Thoracic aorta (tissue), 2 donors: ENCODE measurements around the gene DSCAM. TPM values are rescaled to one million over a fixed set of nuclear protein-coding genes. Genes with fewer than 3 reads are reported as not detected.

Experiments
- ATAC-seq: fragments of 150-250 bp; one replicate; pipeline ENCODE4 v1.8.0; 2017; ENCODE audit warnings: low read depth; ENCODE audit not compliant: insufficient number of reproducible peaks, low FRiP score
- DNase-seq: peaks from one replicate; pipeline ENCODE4 v3.0.0-alpha.2; 2020; ENCODE audit warnings: low spot score
- H3K27ac ChIP-seq, 2 donors: fragments of 200-600 bp; sonication (generic); 1 replicate in 1 of 2; 2 replicates in 1 of 2; pipeline ENCODE4 v1.5.1; 2016; ENCODE audit warnings: mild to moderate bottlenecking in 2 of 2, moderate library complexity in 2 of 2
- H3K27me3 ChIP-seq: fragments of 200-600 bp; sonication (generic); replicated peaks from 2 replicates; pipeline ENCODE4 v1.6.0; 2016; ENCODE audit warnings: mild to moderate bottlenecking; ENCODE audit not compliant: insufficient read depth
- H3K36me3 ChIP-seq: fragments of 200-600 bp; sonication (generic); one replicate; pipeline ENCODE4 v1.5.1; 2016
- H3K4me1 ChIP-seq, 2 donors: fragments of 200-600 bp; sonication (generic); 1 replicate in 1 of 2; 2 replicates in 1 of 2; pipeline versions ENCODE4 v1.5.1 to v1.6.0; 2016; ENCODE audit warnings: low read depth in 2 of 2, mild to moderate bottlenecking in 1 of 2; ENCODE audit not compliant: control insufficient read depth in 1 of 2
- H3K4me3 ChIP-seq: fragments of 200-600 bp; sonication (generic); 2 replicates; pipeline ENCODE4 v1.5.1; 2016; ENCODE audit warnings: mild to moderate bottlenecking
- H3K9me3 ChIP-seq: fragments of 200-600 bp; sonication (generic); 2 replicates; pipeline ENCODE4 v1.5.1; 2016
- total RNA-seq, 2 donors: library from RNA; depleted of rRNA; stranded (reverse); fragments of >200 nt; gene quantifications; one replicate each; pipeline versions ENCODE4 v1.1.0 to v1.2.3, GENCODE V29; 2016
- TF ChIP-seq, protein P1 (sequence below): fragments of 200-600 bp; sonication (generic); IDR thresholded peaks from one replicate; pipeline ENCODE4 v1.5.1; 2019; ENCODE audit warnings: antibody characterized with exemption

DSCAM gene
- total RNA-seq, 2 donors from 2014 or later, result not detected

DNA sequence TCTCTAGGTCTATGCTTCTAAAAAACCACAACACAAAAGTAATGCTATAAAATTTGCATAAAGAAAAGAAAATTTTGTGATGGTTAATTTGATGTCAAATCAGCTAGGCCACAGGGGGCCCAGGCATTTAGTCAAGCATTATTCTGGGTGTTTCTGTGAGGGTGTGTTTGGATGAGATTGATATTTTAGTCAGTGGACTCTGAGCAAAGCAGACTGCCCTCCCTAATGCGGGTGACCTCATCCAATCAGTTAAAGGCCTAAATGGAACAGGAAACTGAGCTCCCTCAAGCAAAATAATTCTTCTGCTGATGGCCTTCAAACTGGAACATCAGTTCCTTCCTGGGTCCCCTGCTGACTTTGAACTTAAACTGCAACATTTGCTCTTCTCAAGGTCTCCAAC, 358.0 kb downstream of the DSCAM start:
- peaks cover 3% of the 10 kb centered on the region for H3K9me3 ChIP-seq
- ATAC-seq, result no peak
- TF ChIP-seq, protein P1, sequence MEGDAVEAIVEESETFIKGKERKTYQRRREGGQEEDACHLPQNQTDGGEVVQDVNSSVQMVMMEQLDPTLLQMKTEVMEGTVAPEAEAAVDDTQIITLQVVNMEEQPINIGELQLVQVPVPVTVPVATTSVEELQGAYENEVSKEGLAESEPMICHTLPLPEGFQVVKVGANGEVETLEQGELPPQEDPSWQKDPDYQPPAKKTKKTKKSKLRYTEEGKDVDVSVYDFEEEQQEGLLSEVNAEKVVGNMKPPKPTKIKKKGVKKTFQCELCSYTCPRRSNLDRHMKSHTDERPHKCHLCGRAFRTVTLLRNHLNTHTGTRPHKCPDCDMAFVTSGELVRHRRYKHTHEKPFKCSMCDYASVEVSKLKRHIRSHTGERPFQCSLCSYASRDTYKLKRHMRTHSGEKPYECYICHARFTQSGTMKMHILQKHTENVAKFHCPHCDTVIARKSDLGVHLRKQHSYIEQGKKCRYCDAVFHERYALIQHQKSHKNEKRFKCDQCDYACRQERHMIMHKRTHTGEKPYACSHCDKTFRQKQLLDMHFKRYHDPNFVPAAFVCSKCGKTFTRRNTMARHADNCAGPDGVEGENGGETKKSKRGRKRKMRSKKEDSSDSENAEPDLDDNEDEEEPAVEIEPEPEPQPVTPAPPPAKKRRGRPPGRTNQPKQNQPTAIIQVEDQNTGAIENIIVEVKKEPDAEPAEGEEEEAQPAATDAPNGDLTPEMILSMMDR, result no peak
- no peak overlapping the region for H3K4me3 ChIP-seq
- H3K4me1 ChIP-seq, result no peaks in the 10 kb centered on the region
- H3K27ac ChIP-seq, result no peak overlapping the region
- no peak for DNase-seq
- no peaks in the 10 kb centered on the region for H3K36me3 ChIP-seq
- no peaks in the 10 kb centered on the region for H3K27me3 ChIP-seq

DNA sequence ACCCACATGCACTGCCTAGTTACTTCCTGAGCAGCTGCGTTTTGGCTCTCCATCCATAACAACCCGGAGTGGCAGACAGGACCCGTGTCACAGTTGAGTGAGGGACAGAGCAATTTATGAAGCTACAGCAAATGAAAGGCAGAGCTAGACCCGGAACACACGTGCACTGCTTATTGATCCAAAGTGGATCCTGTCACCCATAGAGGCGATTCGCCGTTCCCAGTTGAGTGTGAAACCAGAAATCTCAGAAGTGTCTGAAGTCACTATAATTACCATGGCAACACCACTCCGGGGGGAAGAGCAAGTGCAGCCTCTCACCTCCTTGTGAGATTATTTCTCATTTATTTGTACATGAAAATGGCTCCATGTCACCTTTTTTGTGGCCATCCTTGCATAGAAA, 365.2 kb downstream of the DSCAM start:
- TF ChIP-seq, protein P1, result no peak

DNA sequence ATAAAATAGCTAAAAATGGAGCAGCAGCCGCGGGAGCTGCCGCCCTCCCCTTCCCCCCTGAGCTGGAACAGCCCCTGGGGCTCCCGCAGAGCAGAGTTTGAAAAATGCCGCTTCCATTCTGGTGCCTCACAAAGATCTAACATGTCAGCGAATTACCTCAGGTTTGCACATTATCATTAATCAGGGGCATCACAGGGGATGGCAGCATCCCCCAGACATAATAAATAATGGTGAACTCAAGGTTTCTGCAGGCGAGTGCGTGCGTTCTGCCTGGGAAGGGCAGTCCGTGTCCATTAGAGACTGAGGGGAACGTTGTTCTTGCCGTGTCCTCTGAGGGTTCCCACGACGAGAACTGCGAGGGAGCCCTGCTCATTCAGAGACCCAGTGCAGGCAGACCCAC, 372.4 kb downstream of the DSCAM start:
- DNase-seq, result no peak
- Histone ChIP-seq H3K9me3 (no peaks in the 10 kb centered on the region), H3K4me1 (no peaks in the 10 kb centered on the region), H3K36me3 (no peaks in the 10 kb centered on the region), H3K27me3 (no peaks in the 10 kb centered on the region), H3K27ac (no peak overlapping the region), H3K4me3 (no peak overlapping the region)
- TF ChIP-seq, protein P1, result no peak
- no peak for ATAC-seq

More for the DNA sequence above, 365.2 kb downstream of the DSCAM start:
- DNase-seq, result no peak
- no peak overlapping the region for H3K4me3 ChIP-seq
- H3K4me1 ChIP-seq, result no peaks in the 10 kb centered on the region
- no peaks in the 10 kb centered on the region for H3K36me3 ChIP-seq
- no peaks in the 10 kb centered on the region for H3K27me3 ChIP-seq
- H3K27ac ChIP-seq, result no peak overlapping the region
- H3K9me3 ChIP-seq, result no peaks in the 10 kb centered on the region
- no peak for ATAC-seq

DNA sequence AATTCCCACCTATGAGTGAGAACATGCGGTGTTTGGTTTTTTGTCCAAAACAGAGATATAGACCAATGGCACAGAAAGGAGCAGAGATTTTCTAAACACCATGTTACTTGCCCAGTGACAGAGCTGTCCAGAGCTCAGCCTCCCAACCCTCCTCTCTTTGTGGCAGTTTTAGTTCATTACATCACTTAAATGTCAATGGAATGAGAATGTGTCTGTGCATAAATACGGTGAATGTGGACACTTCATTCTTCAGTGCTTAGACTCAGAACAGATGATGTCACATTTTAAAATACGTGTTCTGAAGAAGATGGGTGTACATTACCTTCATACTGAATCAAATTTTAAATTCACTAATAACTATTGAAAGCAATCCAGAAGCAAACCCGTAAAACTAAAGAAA, 374.9 kb downstream of the DSCAM start:
- Histone ChIP-seq H3K9me3 (no peaks in the 10 kb centered on the region), H3K4me3 (no peak overlapping the region), H3K27me3 (no peaks in the 10 kb centered on the region), H3K4me1 (no peaks in the 10 kb centered on the region), H3K36me3 (no peaks in the 10 kb centered on the region), H3K27ac (no peak overlapping the region)
- ATAC-seq (no peak), DNase-seq (no peak)
- TF ChIP-seq, protein P1, result no peak

DNA sequence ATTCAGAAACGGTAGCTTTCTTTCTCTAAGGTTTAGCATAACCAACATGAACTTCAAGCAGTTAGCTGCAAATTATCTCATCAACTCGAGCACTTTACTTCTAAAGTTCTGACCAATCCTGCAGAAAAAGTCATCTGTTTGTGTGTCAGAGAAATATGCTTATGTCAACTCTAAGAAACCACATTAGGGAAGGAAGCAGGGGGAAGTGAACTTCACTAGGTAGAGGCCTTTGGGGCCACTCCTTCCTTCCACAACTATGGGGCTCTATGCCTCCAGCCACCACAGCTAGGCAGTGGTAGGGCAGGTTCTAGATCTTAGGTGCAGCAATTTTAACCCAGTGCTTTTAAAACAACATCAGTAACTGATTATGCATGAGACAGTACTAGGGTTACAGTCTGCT, 375.9 kb downstream of the DSCAM start:
- Histone ChIP-seq H3K4me1 (no peaks in the 10 kb centered on the region), H3K27ac (no peak overlapping the region), H3K4me3 (no peak overlapping the region), H3K36me3 (no peaks in the 10 kb centered on the region), H3K27me3 (no peaks in the 10 kb centered on the region), H3K9me3 (no peaks in the 10 kb centered on the region)
- no peak for DNase-seq
- TF ChIP-seq, protein P1, result no peak
- no peak for ATAC-seq
